GM19372 (cell line): ENCODE measurements around the gene GATA3.
A peak's percentile ranks its signal among the peaks of the same experiment; 100 is the strongest.

Experiments
- ATAC-seq: cut with Tn5 transposase; IDR thresholded peaks from one replicate; pipeline ENCODE4 v1.9.1; 2021; ENCODE audit warnings: mild to moderate bottlenecking, low read depth, moderate library complexity; ENCODE audit not compliant: unreplicated experiment

The GATA3 gene

DNA sequence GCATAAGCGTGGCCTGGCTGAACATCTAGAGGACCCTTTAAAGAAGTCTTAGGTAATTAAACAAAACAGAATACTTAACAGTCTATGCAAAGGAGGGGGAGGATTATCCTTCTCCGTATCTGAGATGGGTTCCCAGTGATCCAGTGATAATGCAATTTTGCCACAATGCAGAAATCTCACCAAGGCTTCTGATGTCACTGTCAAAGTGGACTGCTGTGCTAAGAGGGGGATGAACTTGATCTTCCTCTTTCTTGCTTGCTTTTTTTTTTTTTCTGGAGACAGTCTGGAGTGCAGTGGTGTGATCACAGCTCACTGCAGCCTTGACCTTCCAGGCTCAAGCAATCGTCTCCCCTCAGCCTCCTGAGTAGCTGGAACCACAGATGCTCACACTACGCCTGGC, 30.8 kb downstream of the GATA3 start:
- ATAC-seq, result no peak

DNA sequence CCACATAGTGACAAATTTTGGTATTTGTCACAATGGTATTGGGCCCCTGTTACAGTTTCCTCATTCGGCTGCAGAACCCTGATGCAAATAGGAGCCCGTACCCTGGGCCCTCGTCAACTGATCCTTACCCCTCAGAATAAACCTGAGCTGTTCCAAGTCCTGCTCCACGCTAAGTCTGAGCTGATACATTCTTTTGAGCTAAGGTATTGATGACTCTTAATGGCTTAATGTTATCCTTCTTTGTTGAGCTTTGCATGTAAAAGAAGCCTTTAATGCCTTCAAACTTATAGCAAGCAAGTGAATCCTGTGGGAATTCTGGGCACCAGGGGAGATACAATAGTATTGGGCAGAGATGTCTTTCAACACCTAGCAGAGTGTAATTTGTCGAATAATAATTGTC, 31.8 kb downstream of the GATA3 start:
- ATAC-seq, result no peak

- ATAC-seq, result peak; percentile 87
Measured at GRCh38 chr10:8088504-8088903, 34.0 kb downstream of the GATA3 start.

GRCh38 chr10:8092428-8092827, 37.9 kb downstream of the GATA3 start:
- ATAC-seq, result no peak

DNA sequence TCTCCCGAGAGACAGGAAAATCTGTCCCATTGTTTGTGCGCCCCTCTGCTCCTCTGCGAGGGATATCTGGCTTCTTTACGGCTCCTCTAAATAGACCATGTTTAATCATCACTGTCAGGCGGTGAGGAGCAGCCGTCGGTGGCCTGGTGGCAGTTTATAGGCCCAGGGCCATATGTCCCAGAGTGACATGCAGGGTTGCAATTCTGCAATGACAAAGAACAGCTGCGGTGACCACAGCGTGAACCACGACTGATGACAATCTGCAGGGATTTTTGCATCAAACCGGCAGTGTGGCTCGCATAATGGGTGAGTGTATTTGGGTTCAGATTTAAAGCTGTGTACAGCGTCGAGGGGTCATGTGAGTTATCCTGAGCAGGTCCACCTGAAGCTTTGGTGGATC, 41.5 kb downstream of the GATA3 start:
- no peak for ATAC-seq

DNA sequence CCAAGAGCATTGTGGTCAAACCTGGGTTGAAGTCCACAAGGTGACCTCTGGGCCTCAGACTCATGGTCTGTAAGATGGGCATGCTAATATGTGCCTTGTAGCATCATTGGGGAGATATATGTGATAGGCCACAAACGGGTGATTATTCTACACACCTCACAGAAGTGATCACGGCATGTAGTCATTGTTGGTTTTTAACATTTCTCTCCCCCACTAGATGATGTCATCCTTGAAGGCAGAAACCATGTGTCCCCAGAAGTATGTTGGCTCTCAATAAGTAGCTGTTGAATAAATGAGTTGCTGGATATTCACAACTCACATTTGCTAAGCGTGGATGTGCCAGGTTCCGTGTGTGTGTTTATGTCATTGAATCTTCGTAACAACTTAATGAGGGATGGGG, 42.4 kb downstream of the GATA3 start:
- ATAC-seq, result no peak

GRCh38 chr10:8100366-8100765, 45.9 kb downstream of the GATA3 start:
- no peak for ATAC-seq

- peak; percentile 65 for ATAC-seq
Measured at GRCh38 chr10:8102708-8103401, 48.4 kb downstream of the GATA3 start.

DNA sequence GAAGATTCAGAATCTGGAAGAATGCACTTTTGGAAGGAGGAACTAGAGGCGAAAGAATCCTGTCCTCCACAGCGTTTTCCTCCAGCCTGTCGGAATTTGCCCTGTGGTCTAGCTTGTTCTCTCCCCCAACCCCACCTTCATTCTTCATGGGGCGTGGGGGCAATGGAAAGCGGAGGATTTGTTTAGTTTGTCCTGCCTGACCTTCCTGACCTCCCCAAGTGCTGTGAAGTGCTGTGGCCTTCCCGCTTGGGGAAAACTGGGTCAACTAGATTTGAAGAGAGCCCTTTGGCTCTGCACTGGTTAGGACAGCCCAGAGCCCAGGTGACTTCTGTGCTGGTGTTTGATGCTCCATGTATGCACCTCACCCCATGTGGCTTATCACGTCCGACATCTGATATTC, 49.1 kb downstream of the GATA3 start:
- no peak for ATAC-seq

- ATAC-seq, result no peak
Measured at GRCh38 chr10:8104005-8104404, 49.5 kb downstream of the GATA3 start.

DNA sequence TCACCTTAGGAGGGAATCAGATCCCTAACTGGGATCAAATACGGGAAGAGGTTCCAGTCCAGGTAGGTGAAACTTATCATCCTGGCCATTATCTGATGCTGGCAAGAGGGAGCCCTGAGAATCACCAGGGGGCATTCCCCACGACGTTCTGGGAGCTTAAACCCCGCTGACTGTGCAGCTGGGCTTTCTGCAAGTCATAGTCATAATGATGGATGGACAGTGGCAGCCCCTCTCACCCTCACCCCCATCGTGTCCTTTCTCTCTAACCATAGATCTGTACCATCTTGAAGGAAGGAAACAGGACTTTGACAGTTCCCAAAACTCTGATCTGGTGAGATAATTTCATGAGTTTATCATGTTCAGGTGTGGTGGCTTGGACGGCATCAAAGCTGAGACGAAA, 50.2 kb downstream of the GATA3 start:
- ATAC-seq, result no peak

GRCh38 chr10:8105932-8106331, 51.4 kb downstream of the GATA3 start:
- no peak for ATAC-seq

- ATAC-seq, result no peak
Measured at GRCh38 chr10:8112230-8112905, 57.9 kb downstream of the GATA3 start.

GRCh38 chr10:8112942-8113442, 58.5 kb downstream of the GATA3 start:
- ATAC-seq, result no peak

DNA sequence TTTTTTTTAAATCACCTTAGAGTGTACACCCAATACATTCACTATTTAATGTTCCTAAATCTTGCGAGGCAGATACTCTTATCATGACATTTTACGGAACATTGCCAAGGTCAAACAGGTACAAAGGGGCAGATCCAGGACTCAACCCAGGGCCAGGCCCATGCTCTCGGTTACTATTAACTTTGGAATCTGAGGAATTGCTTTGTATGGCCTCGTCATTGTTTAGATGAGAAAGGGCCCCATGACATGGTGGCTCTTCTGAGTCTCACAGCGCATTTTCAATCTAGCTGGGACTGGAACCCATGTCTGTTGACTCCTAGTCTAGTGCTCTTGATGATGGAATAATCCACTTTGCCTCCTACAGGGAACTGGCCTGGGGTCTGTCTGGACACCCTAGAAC, 59.1 kb downstream of the GATA3 start:
- ATAC-seq, result no peak

- no peak for ATAC-seq
Measured at GRCh38 chr10:8114741-8115617, 60.5 kb downstream of the GATA3 start.

GRCh38 chr10:8115618-8115980, 61.1 kb downstream of the GATA3 start:
- no peak for ATAC-seq

DNA sequence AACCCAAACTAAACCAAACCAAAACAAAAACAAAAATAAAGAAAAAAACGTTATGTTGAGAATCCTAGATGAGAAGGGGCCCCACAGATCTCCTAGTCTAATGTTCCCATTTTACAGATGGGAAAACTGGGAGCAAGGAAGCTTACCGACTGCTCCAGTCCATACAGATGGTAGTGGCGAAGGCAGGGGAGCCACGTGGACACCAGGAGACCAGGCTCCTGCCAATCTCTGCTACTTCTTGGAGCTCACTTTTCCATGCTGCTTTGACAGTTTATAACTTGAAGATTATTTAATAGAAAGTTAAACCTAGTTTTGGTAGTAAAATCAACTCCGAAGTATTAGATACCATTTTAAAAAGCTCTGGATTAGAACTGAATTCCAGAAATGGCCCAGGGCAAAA, 62.0 kb downstream of the GATA3 start:
- no peak for ATAC-seq

GRCh38 chr10:8116926-8117493, 62.5 kb downstream of the GATA3 start:
- ATAC-seq, result no peak

DNA sequence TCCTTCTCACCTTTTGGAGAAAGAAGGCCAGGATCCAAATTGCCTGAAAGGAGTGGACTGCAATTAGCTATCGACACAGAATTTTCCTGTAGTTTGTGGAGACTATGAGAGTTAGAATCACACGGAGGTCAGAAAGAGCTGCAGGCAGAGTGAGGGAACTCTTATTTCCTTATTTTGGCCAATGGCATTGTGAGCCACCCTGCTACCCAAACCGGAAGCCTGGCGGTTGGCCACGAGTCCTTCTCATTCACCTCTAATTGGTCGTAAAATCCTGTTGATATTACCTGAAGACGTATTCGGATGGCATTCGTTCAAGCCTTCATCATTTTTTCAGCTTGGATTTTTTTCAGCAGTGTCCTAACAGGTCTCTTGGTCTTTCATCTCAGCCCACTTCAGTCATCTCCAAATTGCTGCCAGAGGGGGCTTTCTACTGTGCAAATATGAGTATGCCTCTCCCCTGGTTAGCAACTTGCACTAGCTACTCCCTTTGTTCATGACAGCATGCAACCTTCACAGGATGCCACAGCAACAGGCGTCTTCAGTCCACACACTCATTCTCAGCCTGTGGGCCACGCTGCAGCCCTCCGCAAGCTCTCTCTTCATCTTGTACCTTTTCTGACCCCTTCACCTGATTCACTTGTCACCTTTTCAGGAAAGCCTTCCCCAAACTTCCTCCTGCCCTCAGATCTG, 66.9 kb downstream of the GATA3 start:
- peak; percentile 80 for ATAC-seq
